ENCODE measurements around the gene CPNE1.

Gene CPNE1

GRCh38 chr20:35661908-35662307 is 2.8 kb downstream of the CPNE1 start:
- no peak overlapping the region for H3K9ac ChIP-seq (ENCODE audit: low read length)
- no peak overlapping the region for H3K23ac ChIP-seq (ENCODE audit: low read length)
- H3K4me2 ChIP-seq (ENCODE audit: low read length) = no peak overlapping the region
- H4K91ac ChIP-seq (ENCODE audit: low read depth, low read length) = no peak overlapping the region
- H3K79me1 ChIP-seq (ENCODE audit: low read length) = peaks cover 11% of the 10 kb centered on the region
- no peaks in the 10 kb centered on the region for H3K9me3 ChIP-seq (ENCODE audit: insufficient read depth, low read depth, low read length)
- no peak overlapping the region for H3K4ac ChIP-seq (ENCODE audit: low read depth, low read length)
- no peak for DNase-seq
- H3K4me3 ChIP-seq (ENCODE audit: low read depth, low read length) = no peak overlapping the region
- no peak overlapping the region for H2AK5ac ChIP-seq (ENCODE audit: low read length)
- H3K27ac ChIP-seq (ENCODE audit: low read depth, low read length) = no peak overlapping the region
- no peak overlapping the region for H4K12ac ChIP-seq (ENCODE audit: low read depth, low read length)
- H2AFZ ChIP-seq (ENCODE audit: insufficient read depth, low read length, poor library complexity) = no peak overlapping the region
- no peak overlapping the region for H2BK5ac ChIP-seq (ENCODE audit: low read depth, low read length, poor library complexity)
- peaks cover 4 to 5% of the 10 kb centered on the region in 2 experiments for H3K4me1 ChIP-seq (ENCODE audit: control insufficient read depth in 1 of 2, insufficient read depth in 2 of 2, low read length in 2 of 2)
- no peaks in the 10 kb centered on the region for H3K27me3 ChIP-seq (ENCODE audit: insufficient read depth, low read length)
- H3K79me2 ChIP-seq (ENCODE audit: control insufficient read depth, insufficient read depth, low read length, poor library complexity) = peaks cover 23% of the 10 kb centered on the region
- H3K14ac ChIP-seq (ENCODE audit: low read length) = no peak overlapping the region
- H2BK12ac ChIP-seq (ENCODE audit: low read length) = no peak overlapping the region
- peaks cover 0 to 2% of the 10 kb centered on the region in 2 experiments for H3K36me3 ChIP-seq (ENCODE audit: control insufficient read depth in 1 of 2, insufficient read depth in 2 of 2, low read length in 2 of 2)
- H2BK120ac ChIP-seq (ENCODE audit: insufficient read depth, low read length, poor library complexity) = no peak overlapping the region
- no CpG with 5 or more reads among the region's 3 CpGs for WGBS (ENCODE audit: extremely low coverage, insufficient coverage, insufficient read length)
- no peak overlapping the region for H3K18ac ChIP-seq (ENCODE audit: low read length)
- no peak overlapping the region for H4K8ac ChIP-seq (ENCODE audit: low read depth, low read length)

GRCh38 chr20:35661053-35661452 is 3.6 kb downstream of the CPNE1 start:
- no peak overlapping the region for H4K8ac ChIP-seq (ENCODE audit: low read depth, low read length)
- H3K9ac ChIP-seq (ENCODE audit: low read length) = no peak overlapping the region
- DNase-seq = peak in 1 of 2 donors; percentile 82
- H3K14ac ChIP-seq (ENCODE audit: low read length) = no peak overlapping the region
- H3K79me2 ChIP-seq (ENCODE audit: control insufficient read depth, insufficient read depth, low read length, poor library complexity) = peaks cover 23% of the 10 kb centered on the region
- H3K27ac ChIP-seq (ENCODE audit: low read depth, low read length) = no peak overlapping the region
- WGBS (ENCODE audit: extremely low coverage, insufficient coverage, insufficient read length) = no CpG with 5 or more reads among the region's 2 CpGs
- H3K4me1 ChIP-seq (ENCODE audit: control insufficient read depth in 1 of 2, insufficient read depth in 2 of 2, low read length in 2 of 2) = peaks cover 4 to 5% of the 10 kb centered on the region in 2 experiments
- H3K23ac ChIP-seq (ENCODE audit: low read length) = no peak overlapping the region
- H3K4me3 ChIP-seq (ENCODE audit: low read depth, low read length) = no peak overlapping the region
- no peak overlapping the region for H4K91ac ChIP-seq (ENCODE audit: low read depth, low read length)
- H3K36me3 ChIP-seq (ENCODE audit: control insufficient read depth in 1 of 2, insufficient read depth in 2 of 2, low read length in 2 of 2) = peaks cover 3 to 5% of the 10 kb centered on the region in 2 experiments
- H3K27me3 ChIP-seq (ENCODE audit: insufficient read depth, low read length) = no peaks in the 10 kb centered on the region
- peaks cover 11% of the 10 kb centered on the region for H3K79me1 ChIP-seq (ENCODE audit: low read length)
- H2BK120ac ChIP-seq (ENCODE audit: insufficient read depth, low read length, poor library complexity) = no peak overlapping the region
- H3K4me2 ChIP-seq (ENCODE audit: low read length) = peak overlapping the region; percentile 27
- no peaks in the 10 kb centered on the region for H3K9me3 ChIP-seq (ENCODE audit: insufficient read depth, low read depth, low read length)
- H3K18ac ChIP-seq (ENCODE audit: low read length) = no peak overlapping the region
- H2BK12ac ChIP-seq (ENCODE audit: low read length) = no peak overlapping the region
- no peak overlapping the region for H3K4ac ChIP-seq (ENCODE audit: low read depth, low read length)
- no peak overlapping the region for H2AFZ ChIP-seq (ENCODE audit: insufficient read depth, low read length, poor library complexity)
- H4K12ac ChIP-seq (ENCODE audit: low read depth, low read length) = no peak overlapping the region
- H2BK5ac ChIP-seq (ENCODE audit: low read depth, low read length, poor library complexity) = no peak overlapping the region
- no peak overlapping the region for H2AK5ac ChIP-seq (ENCODE audit: low read length)

- Histone ChIP-seq H2AFZ (ENCODE audit: insufficient read depth, low read length, poor library complexity) (no peak overlapping the region), H3K4me2 (ENCODE audit: low read length) (no peak overlapping the region), H3K9me3 (ENCODE audit: insufficient read depth, low read depth, low read length) (no peaks in the 10 kb centered on the region), H2BK120ac (ENCODE audit: insufficient read depth, low read length, poor library complexity) (no peak overlapping the region), H3K79me2 (ENCODE audit: control insufficient read depth, insufficient read depth, low read length, poor library complexity) (peaks cover 23% of the 10 kb centered on the region), H3K27ac (ENCODE audit: low read depth, low read length) (no peak overlapping the region), H4K12ac (ENCODE audit: low read depth, low read length) (no peak overlapping the region), H3K79me1 (ENCODE audit: low read length) (peaks cover 11% of the 10 kb centered on the region), H3K14ac (ENCODE audit: low read length) (no peak overlapping the region), H4K8ac (ENCODE audit: low read depth, low read length) (no peak overlapping the region), H4K91ac (ENCODE audit: low read depth, low read length) (no peak overlapping the region), H3K27me3 (ENCODE audit: insufficient read depth, low read length) (no peaks in the 10 kb centered on the region), H3K4ac (ENCODE audit: low read depth, low read length) (peak overlapping the region; percentile 97), H3K9ac (ENCODE audit: low read length) (no peak overlapping the region), H3K4me3 (ENCODE audit: low read depth, low read length) (no peak overlapping the region), H3K36me3 (ENCODE audit: control insufficient read depth in 1 of 2, insufficient read depth in 2 of 2, low read length in 2 of 2) (peaks cover 3 to 5% of the 10 kb centered on the region in 2 experiments), H3K4me1 (ENCODE audit: control insufficient read depth in 1 of 2, insufficient read depth in 2 of 2, low read length in 2 of 2) (peaks cover 4 to 5% of the 10 kb centered on the region in 2 experiments), H2BK5ac (ENCODE audit: low read depth, low read length, poor library complexity) (no peak overlapping the region), H3K23ac (ENCODE audit: low read length) (no peak overlapping the region), H2BK12ac (ENCODE audit: low read length) (no peak overlapping the region), H3K18ac (ENCODE audit: low read length) (no peak overlapping the region), H2AK5ac (ENCODE audit: low read length) (no peak overlapping the region)
- peak; percentile 50 to 54 for DNase-seq
- WGBS (ENCODE audit: extremely low coverage, insufficient coverage, insufficient read length) = no CpG with 5 or more reads among the region's 10 CpGs
Measured at GRCh38 chr20:35660122-35660937, 4.4 kb downstream of the CPNE1 start.

GRCh38 chr20:35657271-35657670 is 7.4 kb downstream of the CPNE1 start:
- H3K14ac ChIP-seq (ENCODE audit: low read length) = no peak overlapping the region
- H3K4ac ChIP-seq (ENCODE audit: low read depth, low read length) = peak overlapping the region; percentile 90
- H3K18ac ChIP-seq (ENCODE audit: low read length) = no peak overlapping the region
- H2BK120ac ChIP-seq (ENCODE audit: insufficient read depth, low read length, poor library complexity) = no peak overlapping the region
- H3K4me1 ChIP-seq (ENCODE audit: control insufficient read depth in 1 of 2, insufficient read depth in 2 of 2, low read length in 2 of 2) = peaks cover 0 to 4% of the 10 kb centered on the region in 2 experiments
- no peak overlapping the region for H4K91ac ChIP-seq (ENCODE audit: low read depth, low read length)
- H4K12ac ChIP-seq (ENCODE audit: low read depth, low read length) = no peak overlapping the region
- no CpG with 5 or more reads among the region's 1 CpG for WGBS (ENCODE audit: extremely low coverage, insufficient coverage, insufficient read length)
- no peak overlapping the region for H2AK5ac ChIP-seq (ENCODE audit: low read length)
- H3K4me2 ChIP-seq (ENCODE audit: low read length) = no peak overlapping the region
- H3K9me3 ChIP-seq (ENCODE audit: insufficient read depth, low read depth, low read length) = no peaks in the 10 kb centered on the region
- H4K8ac ChIP-seq (ENCODE audit: low read depth, low read length) = no peak overlapping the region
- H3K79me1 ChIP-seq (ENCODE audit: low read length) = no peaks in the 10 kb centered on the region
- H3K79me2 ChIP-seq (ENCODE audit: control insufficient read depth, insufficient read depth, low read length, poor library complexity) = peaks cover 16% of the 10 kb centered on the region
- no peaks in the 10 kb centered on the region for H3K27me3 ChIP-seq (ENCODE audit: insufficient read depth, low read length)
- H2BK5ac ChIP-seq (ENCODE audit: low read depth, low read length, poor library complexity) = no peak overlapping the region
- H3K27ac ChIP-seq (ENCODE audit: low read depth, low read length) = no peak overlapping the region
- H3K4me3 ChIP-seq (ENCODE audit: low read depth, low read length) = no peak overlapping the region
- peaks cover 19 to 29% of the 10 kb centered on the region in 2 experiments for H3K36me3 ChIP-seq (ENCODE audit: control insufficient read depth in 1 of 2, insufficient read depth in 2 of 2, low read length in 2 of 2)
- no peak overlapping the region for H3K23ac ChIP-seq (ENCODE audit: low read length)
- H2AFZ ChIP-seq (ENCODE audit: insufficient read depth, low read length, poor library complexity) = no peak overlapping the region
- no peak overlapping the region for H2BK12ac ChIP-seq (ENCODE audit: low read length)
- no peak for DNase-seq
- no peak overlapping the region for H3K9ac ChIP-seq (ENCODE audit: low read length)

Measured in trophoblast cell (in vitro differentiated cells and primary cell).